Tibial nerve (tissue), 3 donors: ENCODE data around the gene NTSR1.

Experiments used
- POLR2A ChIP-seq, 2 donors: fragments of 450-650 bp; IDR thresholded peaks; one replicate each; pipeline ENCODE4 v1.6.1; 2017; ENCODE audit warnings: antibody characterized with exemption in 2 of 2, mild to moderate bottlenecking in 2 of 2, moderate library complexity in 2 of 2
- TF ChIP-seq, protein P1 (sequence below), 5 experiments: fragments of 200-600 bp in 3 of 5; fragments of 450-650 bp in 2 of 5; sonication (generic) in 3 of 5; IDR thresholded peaks; one replicate each; pipeline ENCODE4 v1.5.1; 2016 to 2019; ENCODE audit warnings: antibody characterized with exemption in 5 of 5, mild to moderate bottlenecking in 3 of 5, moderate library complexity in 2 of 5

DNA sequence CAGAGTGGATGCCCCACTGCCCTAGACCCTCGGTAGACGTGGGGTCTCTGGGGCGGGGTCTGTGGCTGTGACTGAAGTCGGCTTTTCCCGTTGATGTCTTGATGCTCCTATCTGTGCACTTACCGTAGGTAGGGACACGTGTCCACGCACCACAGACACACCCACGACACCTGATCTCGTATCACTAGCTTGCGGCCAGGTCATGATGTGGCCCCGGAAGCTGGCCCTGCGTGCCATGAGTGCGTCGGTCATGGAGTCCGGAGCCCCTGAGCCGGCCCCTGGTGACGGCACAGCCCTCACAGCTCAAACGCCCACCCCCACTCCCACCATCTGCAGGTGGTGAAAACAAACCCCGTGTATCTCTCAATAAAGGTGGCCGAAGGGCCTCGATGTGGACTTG lies 53.7 kb downstream of the NTSR1 start:
- TF ChIP-seq, protein P1, sequence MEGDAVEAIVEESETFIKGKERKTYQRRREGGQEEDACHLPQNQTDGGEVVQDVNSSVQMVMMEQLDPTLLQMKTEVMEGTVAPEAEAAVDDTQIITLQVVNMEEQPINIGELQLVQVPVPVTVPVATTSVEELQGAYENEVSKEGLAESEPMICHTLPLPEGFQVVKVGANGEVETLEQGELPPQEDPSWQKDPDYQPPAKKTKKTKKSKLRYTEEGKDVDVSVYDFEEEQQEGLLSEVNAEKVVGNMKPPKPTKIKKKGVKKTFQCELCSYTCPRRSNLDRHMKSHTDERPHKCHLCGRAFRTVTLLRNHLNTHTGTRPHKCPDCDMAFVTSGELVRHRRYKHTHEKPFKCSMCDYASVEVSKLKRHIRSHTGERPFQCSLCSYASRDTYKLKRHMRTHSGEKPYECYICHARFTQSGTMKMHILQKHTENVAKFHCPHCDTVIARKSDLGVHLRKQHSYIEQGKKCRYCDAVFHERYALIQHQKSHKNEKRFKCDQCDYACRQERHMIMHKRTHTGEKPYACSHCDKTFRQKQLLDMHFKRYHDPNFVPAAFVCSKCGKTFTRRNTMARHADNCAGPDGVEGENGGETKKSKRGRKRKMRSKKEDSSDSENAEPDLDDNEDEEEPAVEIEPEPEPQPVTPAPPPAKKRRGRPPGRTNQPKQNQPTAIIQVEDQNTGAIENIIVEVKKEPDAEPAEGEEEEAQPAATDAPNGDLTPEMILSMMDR (IDR thresholded peaks at IDR 0.05): no peak
- no peak for TF ChIP-seq POLR2A (IDR thresholded peaks at IDR 0.05)
